CD14-positive monocyte (primary cell): ENCODE measurements around the gene GRM3. TPM values are rescaled to one million over a fixed set of nuclear protein-coding genes. Genes with fewer than 3 reads are reported as not detected.

Source experiments
- DNase-seq, 3 donors: peaks; one replicate each; pipeline ENCODE4 v3.0.0-alpha.2; 2011 to 2022
- H2AFZ ChIP-seq: 2 replicates; pipeline ENCODE4 v1.6.0; 2012; ENCODE audit warnings: mild to moderate bottlenecking, low read depth, low read length, inconsistent platforms; ENCODE audit not compliant: insufficient read depth, poor library complexity, severe bottlenecking
- H3K27ac ChIP-seq, 2 donors: 1 replicate in 1 of 2; 2 replicates in 1 of 2; pipeline ENCODE4 v1.5.1; 2012 to 2013; ENCODE audit warnings: low read length in 2 of 2, control low read depth in 1 of 2, inconsistent platforms in 1 of 2, low read depth in 1 of 2, mild to moderate bottlenecking in 1 of 2
- H3K27me3 ChIP-seq, 2 donors: one replicate each; pipeline versions ENCODE4 v1.6.0 to v1.6.1; 2011 to 2013; ENCODE audit warnings: low read length in 2 of 2; ENCODE audit not compliant: control insufficient read depth in 2 of 2, insufficient read depth in 2 of 2
- H3K36me3 ChIP-seq, 2 donors: replicated peaks in 1 of 2; 1 replicate in 1 of 2; 2 replicates in 1 of 2; pipeline versions ENCODE4 v1.5.1 to v1.6.1; 2012 to 2013; ENCODE audit warnings: low read length in 2 of 2, control low read depth in 1 of 2, inconsistent platforms in 1 of 2, mild to moderate bottlenecking in 1 of 2; ENCODE audit not compliant: insufficient read depth in 2 of 2, control insufficient read depth in 1 of 2
- H3K4me1 ChIP-seq, 2 donors: 1 replicate in 1 of 2; 2 replicates in 1 of 2; pipeline versions ENCODE4 v1.5.1 to v1.6.1; 2012 to 2013; ENCODE audit warnings: low read length in 2 of 2, control low read depth in 1 of 2, inconsistent platforms in 1 of 2, mild to moderate bottlenecking in 1 of 2, moderate library complexity in 1 of 2; ENCODE audit not compliant: insufficient read depth in 2 of 2, control insufficient read depth in 1 of 2
- H3K4me2 ChIP-seq: replicated peaks from 2 replicates; pipeline ENCODE3; 2012; ENCODE audit warnings: low read length, moderate library complexity, mild to moderate bottlenecking; ENCODE audit not compliant: poor library complexity, severe bottlenecking; ENCODE audit errors: extremely low read depth
- H3K4me3 ChIP-seq, 3 experiments: fragments of 200-600 bp in 1 of 3; sonication (generic) in 1 of 3; replicated peaks in 1 of 3; 1 replicate in 2 of 3; 2 replicates in 1 of 3; pipeline ENCODE4 v1.5.1; 2011 to 2013; ENCODE audit warnings: low read length in 3 of 3, mild to moderate bottlenecking in 3 of 3, control low read depth in 2 of 3, low read depth in 2 of 3, inconsistent platforms in 1 of 3, moderate library complexity in 1 of 3
- H3K79me2 ChIP-seq: 2 replicates; pipeline ENCODE4 v1.6.0; 2012; ENCODE audit warnings: mild to moderate bottlenecking, control low read depth, inconsistent platforms, low read length, moderate library complexity; ENCODE audit not compliant: insufficient read depth
- H3K9ac ChIP-seq: 2 replicates; pipeline ENCODE4 v1.6.0; 2017; ENCODE audit warnings: low read length, mild to moderate bottlenecking; ENCODE audit not compliant: insufficient read depth, poor library complexity, severe bottlenecking
- H3K9me3 ChIP-seq, 2 donors: replicated peaks in 1 of 2; 1 replicate in 1 of 2; 2 replicates in 1 of 2; pipeline versions ENCODE4 v1.5.1 to v1.6.1; 2012 to 2013; ENCODE audit warnings: low read length in 2 of 2, control low read depth in 1 of 2; ENCODE audit not compliant: control insufficient read depth in 1 of 2, insufficient read depth in 1 of 2
- H4K20me1 ChIP-seq: 2 replicates; pipeline ENCODE4 v1.6.0; 2012; ENCODE audit warnings: mild to moderate bottlenecking, low read length, control low read depth, moderate library complexity; ENCODE audit not compliant: insufficient read depth
- H3K27ac Mint-ChIP-seq, 7 donors: one replicate each; pipeline ENCODE4 v1.8.0; 2020; ENCODE audit warnings: mild to moderate bottlenecking in 7 of 7, mixed read lengths in 7 of 7, moderate library complexity in 6 of 7, inconsistent platforms in 2 of 7
- H3K27me3 Mint-ChIP-seq, 3 donors: one replicate each; pipeline ENCODE4 v1.8.0; 2021 to 2022; ENCODE audit warnings: low read depth in 3 of 3, mild to moderate bottlenecking in 3 of 3, mixed read lengths in 3 of 3, moderate library complexity in 3 of 3, inconsistent platforms in 1 of 3
- H3K36me3 Mint-ChIP-seq, 2 donors: one replicate each; pipeline ENCODE4 v1.8.0; 2020; ENCODE audit warnings: mixed read lengths in 2 of 2, inconsistent platforms in 1 of 2, mild to moderate bottlenecking in 1 of 2
- H3K4me1 Mint-ChIP-seq: one replicate; pipeline ENCODE4 v1.8.0; 2020; ENCODE audit warnings: mild to moderate bottlenecking, mixed read lengths
- H3K4me3 Mint-ChIP-seq, 2 donors: one replicate each; pipeline ENCODE4 v1.8.0; 2020; ENCODE audit warnings: mild to moderate bottlenecking in 2 of 2, mixed read lengths in 2 of 2, moderate library complexity in 1 of 2
- H3K9me3 Mint-ChIP-seq, 7 donors: one replicate each; pipeline ENCODE4 v1.8.0; 2020 to 2022; ENCODE audit warnings: mixed read lengths in 7 of 7, mild to moderate bottlenecking in 6 of 7, moderate library complexity in 6 of 7, inconsistent platforms in 2 of 7
- WGBS: methylation state at CpG from one replicate; pipeline ENCODE4 v1.1.5; 2013; ENCODE audit warnings: missing lambda C conversion rate; ENCODE audit not compliant: insufficient coverage; 5-methylcytosine and 5-hydroxymethylcytosine counted together
- intact Hi-C, 2 donors: fragments of 100-400 bp; cut with micrococcal nuclease; formaldehyde crosslinking; loops; one replicate each; pipeline versions ENCODE4 v1.15.0 to v1.15.1; 2023
- polyA plus RNA-seq, 3 donors: library from polyadenylated mRNA; depleted of rRNA in 1 of 3; unstranded in 2 of 3; stranded (reverse) in 1 of 3; fragments of 300-500 nt in 2 of 3; fragments of >200 nt in 1 of 3; fragmentation: Illumina TruSeq in 2 of 3; gene quantifications; 1 replicate in 2 of 3; 2 replicates in 1 of 3; pipeline ENCODE4 v1.2.3, GENCODE V29; 2012 to 2021
- TF ChIP-seq, protein P1 (sequence below): fragments of 200-600 bp; IDR thresholded peaks from one replicate; pipeline ENCODE4 v1.8.0; 2022; ENCODE audit warnings: antibody characterized with exemption, mild to moderate bottlenecking

Gene GRM3
- polyA plus RNA-seq, 3 donors, result not detected

DNA sequence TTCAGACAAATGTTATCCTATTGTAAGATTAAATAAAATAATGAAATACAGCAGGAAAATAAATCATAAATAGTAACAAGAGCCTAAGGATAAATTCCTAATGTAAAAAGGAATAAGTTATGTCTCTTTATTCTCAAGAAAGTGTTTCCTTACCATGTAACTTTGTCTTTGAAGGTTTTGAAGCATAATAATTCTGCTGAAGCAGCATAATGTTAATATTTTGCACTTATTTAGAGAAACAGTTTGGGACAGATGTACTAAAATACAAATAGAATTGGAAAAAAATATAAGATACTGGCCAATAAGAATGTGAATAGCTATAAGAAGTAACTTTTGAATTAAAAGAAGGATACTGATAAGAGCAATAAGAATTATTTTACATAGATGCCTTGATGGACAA lies 45.7 kb downstream of the GRM3 start:
- H3K36me3 ChIP-seq, result no peaks in the 10 kb centered on the region
- DNase-seq, result no peak
- TF ChIP-seq, protein P1, sequence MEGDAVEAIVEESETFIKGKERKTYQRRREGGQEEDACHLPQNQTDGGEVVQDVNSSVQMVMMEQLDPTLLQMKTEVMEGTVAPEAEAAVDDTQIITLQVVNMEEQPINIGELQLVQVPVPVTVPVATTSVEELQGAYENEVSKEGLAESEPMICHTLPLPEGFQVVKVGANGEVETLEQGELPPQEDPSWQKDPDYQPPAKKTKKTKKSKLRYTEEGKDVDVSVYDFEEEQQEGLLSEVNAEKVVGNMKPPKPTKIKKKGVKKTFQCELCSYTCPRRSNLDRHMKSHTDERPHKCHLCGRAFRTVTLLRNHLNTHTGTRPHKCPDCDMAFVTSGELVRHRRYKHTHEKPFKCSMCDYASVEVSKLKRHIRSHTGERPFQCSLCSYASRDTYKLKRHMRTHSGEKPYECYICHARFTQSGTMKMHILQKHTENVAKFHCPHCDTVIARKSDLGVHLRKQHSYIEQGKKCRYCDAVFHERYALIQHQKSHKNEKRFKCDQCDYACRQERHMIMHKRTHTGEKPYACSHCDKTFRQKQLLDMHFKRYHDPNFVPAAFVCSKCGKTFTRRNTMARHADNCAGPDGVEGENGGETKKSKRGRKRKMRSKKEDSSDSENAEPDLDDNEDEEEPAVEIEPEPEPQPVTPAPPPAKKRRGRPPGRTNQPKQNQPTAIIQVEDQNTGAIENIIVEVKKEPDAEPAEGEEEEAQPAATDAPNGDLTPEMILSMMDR, result no peak
- peaks cover 0 to 4% (median 0%) of the 10 kb centered on the region in 7 donors for H3K9me3 Mint-ChIP-seq
- peaks cover 0 to 2% (median 0%) of the 10 kb centered on the region in 3 donors for H3K27me3 Mint-ChIP-seq
- no peaks in the 10 kb centered on the region for H3K27me3 ChIP-seq
- H3K27ac Mint-ChIP-seq, result no peak overlapping the region
- no peak overlapping the region for H3K27ac ChIP-seq
- intact Hi-C loops, result no loop called here
- no peak overlapping the region for H3K4me2 ChIP-seq
- H3K9ac ChIP-seq, result no peak overlapping the region
- H3K4me1 Mint-ChIP-seq, result no peaks in the 10 kb centered on the region
- H3K36me3 Mint-ChIP-seq, result no peaks in the 10 kb centered on the region
- H3K4me3 Mint-ChIP-seq, result no peak overlapping the region
- no peaks in the 10 kb centered on the region for H3K4me1 ChIP-seq
- H2AFZ ChIP-seq, result no peak overlapping the region
- no peak overlapping the region for H3K4me3 ChIP-seq
- no peaks in the 10 kb centered on the region for H3K9me3 ChIP-seq
- no peaks in the 10 kb centered on the region for H3K79me2 ChIP-seq
- H4K20me1 ChIP-seq, result no peaks in the 10 kb centered on the region

DNA sequence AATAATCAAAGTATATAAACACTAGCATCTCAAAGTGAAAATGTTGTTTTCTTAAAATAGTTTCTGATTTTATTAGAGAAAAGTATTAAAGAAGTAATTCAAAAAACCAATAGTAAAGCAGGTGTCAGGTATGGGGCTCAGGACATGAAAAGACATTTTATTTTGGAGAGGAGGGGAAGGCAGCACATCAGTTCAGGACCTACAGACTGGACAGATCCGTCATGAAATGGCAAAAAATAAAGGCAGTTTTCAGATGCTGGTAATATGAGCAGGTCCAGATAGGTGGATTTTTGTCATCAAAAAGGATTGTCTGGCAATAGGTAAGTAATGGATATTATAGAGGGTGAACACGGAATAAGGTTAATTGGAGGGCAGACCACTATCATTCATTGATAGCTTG lies 49.0 kb downstream of the GRM3 start:
- TF ChIP-seq, protein P1, result no peak
- Mint-ChIP-seq H3K36me3 (no peaks in the 10 kb centered on the region), H3K27ac (no peak overlapping the region), H3K4me3 (no peak overlapping the region), H3K27me3 (peaks cover 0 to 2% (median 0%) of the 10 kb centered on the region in 3 donors), H3K4me1 (no peaks in the 10 kb centered on the region), H3K9me3 (peaks cover 0 to 4% (median 0%) of the 10 kb centered on the region in 7 donors)
- 82% methylated on average over 1 of the region's 2 CpGs for WGBS
- no peak for DNase-seq
- Histone ChIP-seq H3K4me1 (no peaks in the 10 kb centered on the region), H3K27me3 (no peaks in the 10 kb centered on the region), H3K4me2 (no peak overlapping the region), H3K9me3 (no peaks in the 10 kb centered on the region), H3K9ac (no peak overlapping the region), H3K4me3 (no peak overlapping the region), H3K79me2 (no peaks in the 10 kb centered on the region), H4K20me1 (no peaks in the 10 kb centered on the region), H3K36me3 (no peaks in the 10 kb centered on the region), H2AFZ (no peak overlapping the region), H3K27ac (no peak overlapping the region)
- intact Hi-C loops, result no loop called here
